WTC11 (cell line): ENCODE measurements around the gene SLC6A16.

Experiments used
- ATF3 ChIP-seq: sonication (generic); formaldehyde crosslinking; conservative IDR thresholded peaks from 2 replicates; pipeline ENCODE4 v1.8.1; 2022; ENCODE audit warnings: mild to moderate bottlenecking, missing genetic modification reagents
- TCF7 ChIP-seq: sonication (generic); formaldehyde crosslinking; IDR thresholded peaks from 2 replicates; pipeline ENCODE4 v1.8.0; 2022; ENCODE audit warnings: mild to moderate bottlenecking, low read depth, missing genetic modification reagents, moderate library complexity
- ZBTB21 ChIP-seq: sonication (generic); formaldehyde crosslinking; IDR thresholded peaks from 2 replicates; pipeline ENCODE4 v1.8.1; 2023; ENCODE audit warnings: mild to moderate bottlenecking, missing genetic modification reagents, borderline replicate concordance
- TF ChIP-seq, protein P1 (sequence below): fragments of 200-600 bp; IDR thresholded peaks from 2 replicates; pipeline ENCODE4 v1.8.0; 2022; ENCODE audit warnings: antibody characterized with exemption
- TF ChIP-seq, protein P2 (sequence below): sonication (generic); formaldehyde crosslinking; conservative IDR thresholded peaks from 2 replicates; pipeline ENCODE4 v1.8.1; 2023; ENCODE audit warnings: mild to moderate bottlenecking, low read depth, missing genetic modification reagents, moderate library complexity

DNA sequence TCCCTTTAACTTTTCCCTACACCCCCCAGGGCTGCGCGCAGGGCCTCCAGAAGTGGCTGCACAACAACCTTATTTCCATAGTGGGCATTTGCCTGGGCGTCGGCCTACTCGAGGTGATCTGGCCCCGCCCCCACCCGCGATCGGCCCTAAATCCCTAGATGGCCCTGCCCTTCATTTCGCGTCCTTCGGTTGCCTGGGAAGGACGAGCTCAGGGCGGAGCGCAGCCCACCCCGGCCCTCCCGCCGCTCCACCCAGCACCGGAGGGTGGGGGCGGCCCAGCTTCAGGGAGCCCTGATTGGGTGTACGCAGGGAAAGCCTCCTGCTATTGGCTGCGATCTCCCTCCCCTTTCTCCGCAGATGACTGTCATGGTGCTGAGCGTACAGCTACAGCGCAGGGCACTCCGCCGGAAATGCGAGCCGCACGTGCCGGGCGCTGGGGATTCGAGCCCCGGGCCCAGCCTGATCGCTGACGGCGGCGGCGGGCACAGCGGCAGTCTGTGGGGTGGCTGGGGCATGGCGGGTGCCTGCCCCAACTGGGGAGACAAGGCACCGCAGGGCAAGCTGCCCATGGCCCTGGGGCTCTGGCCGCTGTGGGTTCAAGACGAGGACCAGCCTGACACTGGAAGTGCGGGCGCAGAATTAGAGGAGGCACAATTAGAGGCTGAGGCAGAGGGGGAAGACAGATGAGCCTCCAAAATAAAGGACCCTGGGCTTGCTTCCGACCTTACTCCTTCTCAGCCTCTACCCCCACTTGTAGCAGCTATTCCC lies 14.5 kb upstream of the SLC6A16 start:
- TF ChIP-seq, protein P1, sequence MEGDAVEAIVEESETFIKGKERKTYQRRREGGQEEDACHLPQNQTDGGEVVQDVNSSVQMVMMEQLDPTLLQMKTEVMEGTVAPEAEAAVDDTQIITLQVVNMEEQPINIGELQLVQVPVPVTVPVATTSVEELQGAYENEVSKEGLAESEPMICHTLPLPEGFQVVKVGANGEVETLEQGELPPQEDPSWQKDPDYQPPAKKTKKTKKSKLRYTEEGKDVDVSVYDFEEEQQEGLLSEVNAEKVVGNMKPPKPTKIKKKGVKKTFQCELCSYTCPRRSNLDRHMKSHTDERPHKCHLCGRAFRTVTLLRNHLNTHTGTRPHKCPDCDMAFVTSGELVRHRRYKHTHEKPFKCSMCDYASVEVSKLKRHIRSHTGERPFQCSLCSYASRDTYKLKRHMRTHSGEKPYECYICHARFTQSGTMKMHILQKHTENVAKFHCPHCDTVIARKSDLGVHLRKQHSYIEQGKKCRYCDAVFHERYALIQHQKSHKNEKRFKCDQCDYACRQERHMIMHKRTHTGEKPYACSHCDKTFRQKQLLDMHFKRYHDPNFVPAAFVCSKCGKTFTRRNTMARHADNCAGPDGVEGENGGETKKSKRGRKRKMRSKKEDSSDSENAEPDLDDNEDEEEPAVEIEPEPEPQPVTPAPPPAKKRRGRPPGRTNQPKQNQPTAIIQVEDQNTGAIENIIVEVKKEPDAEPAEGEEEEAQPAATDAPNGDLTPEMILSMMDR: no peak
- TF ChIP-seq TCF7 (peak; percentile 90; the same call in 1 of the 2 replicates), ATF3 (CRISPR knock-in tag) (0 out of 2 replicates have a peak, but pooled peaks have one; percentile 7), ZBTB21 (CRISPR knock-in tag) (peak; percentile 92; the same call in 1 of the 2 replicates)
- TF ChIP-seq, protein P2, sequence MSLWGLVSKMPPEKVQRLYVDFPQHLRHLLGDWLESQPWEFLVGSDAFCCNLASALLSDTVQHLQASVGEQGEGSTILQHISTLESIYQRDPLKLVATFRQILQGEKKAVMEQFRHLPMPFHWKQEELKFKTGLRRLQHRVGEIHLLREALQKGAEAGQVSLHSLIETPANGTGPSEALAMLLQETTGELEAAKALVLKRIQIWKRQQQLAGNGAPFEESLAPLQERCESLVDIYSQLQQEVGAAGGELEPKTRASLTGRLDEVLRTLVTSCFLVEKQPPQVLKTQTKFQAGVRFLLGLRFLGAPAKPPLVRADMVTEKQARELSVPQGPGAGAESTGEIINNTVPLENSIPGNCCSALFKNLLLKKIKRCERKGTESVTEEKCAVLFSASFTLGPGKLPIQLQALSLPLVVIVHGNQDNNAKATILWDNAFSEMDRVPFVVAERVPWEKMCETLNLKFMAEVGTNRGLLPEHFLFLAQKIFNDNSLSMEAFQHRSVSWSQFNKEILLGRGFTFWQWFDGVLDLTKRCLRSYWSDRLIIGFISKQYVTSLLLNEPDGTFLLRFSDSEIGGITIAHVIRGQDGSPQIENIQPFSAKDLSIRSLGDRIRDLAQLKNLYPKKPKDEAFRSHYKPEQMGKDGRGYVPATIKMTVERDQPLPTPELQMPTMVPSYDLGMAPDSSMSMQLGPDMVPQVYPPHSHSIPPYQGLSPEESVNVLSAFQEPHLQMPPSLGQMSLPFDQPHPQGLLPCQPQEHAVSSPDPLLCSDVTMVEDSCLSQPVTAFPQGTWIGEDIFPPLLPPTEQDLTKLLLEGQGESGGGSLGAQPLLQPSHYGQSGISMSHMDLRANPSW (CRISPR knock-in tag): no peak
